GM18505 (cell line): ENCODE measurements around the gene SLC6A2.
"Not testable (repeated sequence)": the region's sequence is repeated elsewhere in the genome, so short reads cannot be mapped to it uniquely, and the experiment has no call there.

Source experiments
- ATAC-seq: cut with Tn5 transposase; IDR thresholded peaks from one replicate; pipeline ENCODE4 v1.9.1; 2021; ENCODE audit not compliant: unreplicated experiment
- POLR2A ChIP-seq: IDR thresholded peaks from 4 replicates; pipeline ENCODE4 v1.6.1; 2011; ENCODE audit warnings: borderline replicate concordance; ENCODE audit not compliant: insufficient read depth, insufficient read length; ENCODE audit errors: extremely low read depth

SLC6A2 gene

GRCh38 chr16:55725055-55725777 lies 69.4 kb downstream of the SLC6A2 start:
- ATAC-seq: no peak
- TF ChIP-seq POLR2A: no peak

GRCh38 chr16:55728797-55729196 lies 73.0 kb downstream of the SLC6A2 start:
- no peak for ATAC-seq
- TF ChIP-seq POLR2A: no peak

GRCh38 chr16:55730115-55730514 lies 74.3 kb downstream of the SLC6A2 start:
- no peak for TF ChIP-seq POLR2A
- ATAC-seq: no peak

GRCh38 chr16:55732496-55732895 lies 76.7 kb downstream of the SLC6A2 start:
- no peak for TF ChIP-seq POLR2A
- ATAC-seq: no peak

GRCh38 chr16:55734665-55735064 lies 78.9 kb downstream of the SLC6A2 start:
- TF ChIP-seq POLR2A: no peak

GRCh38 chr16:55735120-55735781 lies 79.5 kb downstream of the SLC6A2 start:
- TF ChIP-seq POLR2A: no peak
- no peak for ATAC-seq

More at GRCh38 chr16:55734665-55735064, 78.9 kb downstream of the SLC6A2 start:
- no peak for ATAC-seq

- ATAC-seq: no peak
Observed at GRCh38 chr16:55736671-55737070, 80.9 kb downstream of the SLC6A2 start.

GRCh38 chr16:55737318-55737717 lies 81.5 kb downstream of the SLC6A2 start:
- TF ChIP-seq POLR2A: no peak
- ATAC-seq: no peak

More at GRCh38 chr16:55736671-55737070, 80.9 kb downstream of the SLC6A2 start:
- no peak for TF ChIP-seq POLR2A

- ATAC-seq: no peak
- no peak for TF ChIP-seq POLR2A
Observed at GRCh38 chr16:55737966-55738365, 82.2 kb downstream of the SLC6A2 start.

GRCh38 chr16:55746081-55746480 lies 90.3 kb downstream of the SLC6A2 start:
- no peak for TF ChIP-seq POLR2A
- no peak for ATAC-seq

- TF ChIP-seq POLR2A: no peak
Observed at GRCh38 chr16:55747785-55748184, 92.0 kb downstream of the SLC6A2 start.

GRCh38 chr16:55752465-55753144 lies 96.8 kb downstream of the SLC6A2 start:
- ATAC-seq: not testable (repeated sequence)

More at GRCh38 chr16:55747785-55748184, 92.0 kb downstream of the SLC6A2 start:
- no peak for ATAC-seq

- not testable (repeated sequence) for ATAC-seq
Observed at GRCh38 chr16:55753145-55753631, 97.4 kb downstream of the SLC6A2 start.
